Measurements from ENCODE around the gene MYH11.
"Not testable (repeated sequence)": the region's sequence is repeated elsewhere in the genome, so short reads cannot be mapped to it uniquely, and the experiment has no call there.

The MYH11 gene

DNA sequence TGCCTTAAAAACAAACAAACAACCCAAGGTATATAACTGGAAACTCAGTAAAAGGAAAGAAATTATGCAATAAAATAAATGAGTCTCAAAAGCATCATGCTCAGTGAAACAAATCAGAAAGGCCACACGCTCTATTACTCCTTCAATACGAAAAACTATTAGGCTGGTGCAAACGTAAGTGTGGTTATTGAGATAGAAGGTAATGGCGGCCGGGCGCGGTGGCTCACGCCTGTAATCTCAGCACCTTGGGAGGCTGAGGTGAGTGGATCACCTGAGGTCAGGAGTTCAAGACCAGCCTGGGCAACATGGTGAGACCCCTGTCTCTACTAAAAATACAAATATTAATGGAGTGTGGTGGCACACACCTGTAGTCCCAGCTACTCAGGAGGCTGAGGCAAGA is 17.6 kb downstream of the MYH11 start:
- DNase-seq (ENCODE audit: low read depth) = not testable (repeated sequence)

DNA sequence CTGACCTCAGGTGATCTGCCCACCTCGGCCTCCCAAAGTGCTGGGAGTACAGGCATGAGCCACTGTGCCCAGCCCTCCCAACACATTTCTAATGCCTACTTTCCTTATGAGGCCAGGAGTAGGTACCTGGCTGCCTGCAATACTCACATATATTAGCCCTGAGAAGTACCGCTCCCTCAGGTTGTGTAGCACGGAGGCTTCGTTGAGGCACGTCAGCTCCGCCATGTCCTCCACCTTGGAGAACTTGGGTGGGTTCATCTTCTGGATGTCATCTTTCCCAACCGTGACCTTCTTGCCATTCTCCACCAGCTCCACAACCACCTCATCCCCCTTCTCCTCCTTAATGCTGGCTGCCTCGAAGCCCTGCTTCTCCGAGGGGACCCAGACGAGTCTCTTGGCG is 19.1 kb downstream of the MYH11 start:
- DNase-seq (ENCODE audit: low read depth) = no peak

DNA sequence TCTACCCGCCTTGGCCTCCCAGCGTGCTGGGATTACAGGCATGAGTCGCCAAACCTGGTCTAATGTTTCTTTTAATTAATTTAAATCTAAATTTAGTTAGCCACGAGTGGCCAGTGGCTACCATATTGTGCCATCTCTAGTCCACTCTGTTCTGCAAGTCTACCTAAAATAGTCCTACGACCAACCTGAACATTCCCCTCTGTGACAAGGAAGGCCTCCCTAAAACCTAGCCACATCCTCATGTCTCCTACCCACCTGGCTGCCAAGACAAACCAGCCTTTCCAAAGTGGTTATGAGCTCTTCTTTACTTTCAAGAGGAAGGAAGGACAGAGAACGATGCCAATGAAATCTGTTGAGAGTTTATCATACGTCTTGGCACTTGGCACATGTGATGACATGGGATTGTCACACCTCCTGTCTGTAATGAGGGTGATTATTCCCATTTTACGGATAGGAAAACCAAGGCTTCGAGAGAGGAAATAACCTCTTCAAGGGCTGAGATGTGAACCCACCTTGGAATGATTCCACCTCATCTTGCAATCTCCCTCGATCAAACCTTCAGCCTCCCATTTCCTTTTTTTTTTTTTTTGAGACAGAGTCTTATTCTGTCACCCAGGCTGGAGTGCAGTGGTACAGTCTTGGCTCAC is 19.7 kb downstream of the MYH11 start:
- DNase-seq (ENCODE audit: low read depth) = no peak

DNA sequence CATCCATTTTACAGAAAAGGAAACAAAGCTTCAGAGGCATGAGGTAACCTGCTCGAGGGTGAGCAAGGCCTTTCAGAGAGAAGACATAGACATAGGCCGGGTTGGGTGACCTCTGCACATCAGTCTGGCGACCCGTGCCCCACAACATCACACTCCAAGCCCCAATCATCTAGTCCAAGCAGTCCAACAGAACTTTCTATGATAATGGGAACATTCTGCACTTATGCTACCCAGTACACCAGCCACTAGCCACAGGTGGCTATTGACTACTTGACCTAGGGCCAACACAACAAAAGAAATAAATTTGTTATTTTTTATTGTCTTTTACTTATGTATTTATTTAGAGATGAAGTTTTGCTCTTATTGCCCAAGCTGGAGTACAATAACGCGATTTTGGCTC is 20.8 kb downstream of the MYH11 start:
- no peak for DNase-seq (ENCODE audit: low read depth)

DNA sequence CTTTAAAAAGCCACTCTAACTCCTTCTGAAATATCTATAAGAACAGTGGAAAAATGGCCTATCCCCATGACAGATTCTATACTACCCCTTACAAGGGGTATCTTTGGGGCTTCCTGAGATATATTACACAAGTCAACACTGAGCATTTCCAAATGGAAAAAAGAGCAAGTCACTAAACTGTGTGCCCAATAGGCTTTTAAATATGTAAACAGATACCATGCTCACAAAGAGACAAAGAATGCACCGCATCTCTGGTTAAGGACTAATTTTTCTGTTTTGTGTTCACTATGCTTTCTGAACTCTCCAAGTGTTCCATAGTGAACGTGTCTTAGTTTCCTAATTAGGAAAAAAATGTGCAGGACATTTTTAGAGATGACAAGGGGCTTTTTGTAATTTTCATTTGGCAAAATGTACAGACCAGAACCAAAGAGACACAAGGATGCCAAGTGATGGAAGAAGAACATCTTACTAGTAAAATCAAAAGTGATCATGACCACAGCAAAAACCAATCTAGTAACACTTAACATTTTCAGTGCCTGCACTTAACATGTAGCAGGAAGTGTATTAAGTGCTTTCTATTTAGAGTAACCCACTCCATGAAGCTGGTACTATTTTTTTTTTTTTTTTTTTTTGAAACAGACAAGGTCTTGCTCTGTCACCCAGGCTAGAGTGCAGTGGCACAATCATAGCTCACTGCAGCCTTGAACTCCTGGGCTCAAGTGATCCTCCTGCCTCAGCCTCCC is 21.5 kb downstream of the MYH11 start:
- DNase-seq (ENCODE audit: low read depth) = no peak

DNA sequence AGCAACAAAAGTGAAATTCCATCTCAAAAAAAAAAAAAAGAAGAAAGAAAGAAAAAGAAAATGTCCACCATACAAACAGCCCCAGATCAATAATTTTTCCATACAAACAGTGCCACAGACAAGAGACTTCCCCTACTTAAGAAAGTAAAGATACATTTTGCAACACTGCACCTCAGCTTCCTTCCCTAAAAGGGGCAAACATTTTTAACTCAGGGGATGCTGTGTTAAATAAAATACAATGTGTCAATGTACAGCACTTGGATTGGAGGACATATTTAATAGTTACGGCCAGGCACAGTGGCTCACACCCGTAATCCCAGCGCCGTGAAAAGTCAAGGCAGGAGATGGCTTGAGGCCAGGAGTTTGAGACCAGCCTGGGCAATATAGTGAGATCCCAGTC is 22.3 kb downstream of the MYH11 start:
- DNase-seq (ENCODE audit: low read depth) = no peak

DNA sequence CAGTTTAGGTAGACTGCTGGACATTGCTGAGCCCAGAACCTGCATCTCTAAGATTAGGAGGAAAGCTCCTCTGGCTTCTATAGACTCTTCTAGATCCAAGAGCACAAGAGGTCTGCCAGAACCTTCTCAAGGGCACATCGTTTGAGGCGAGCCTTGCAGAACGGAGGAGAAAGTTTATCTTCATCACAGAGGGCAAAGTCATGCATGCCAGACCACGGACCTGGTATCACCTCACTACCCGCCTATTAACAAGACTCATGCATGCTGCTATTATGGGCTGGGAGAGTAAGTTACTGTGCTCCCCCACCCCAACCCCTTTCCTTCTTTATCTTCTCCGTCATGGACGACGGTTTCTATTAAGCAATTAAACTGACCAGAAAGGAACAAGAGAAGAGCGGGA is 23.3 kb downstream of the MYH11 start:
- no peak for DNase-seq (ENCODE audit: low read depth)

DNA sequence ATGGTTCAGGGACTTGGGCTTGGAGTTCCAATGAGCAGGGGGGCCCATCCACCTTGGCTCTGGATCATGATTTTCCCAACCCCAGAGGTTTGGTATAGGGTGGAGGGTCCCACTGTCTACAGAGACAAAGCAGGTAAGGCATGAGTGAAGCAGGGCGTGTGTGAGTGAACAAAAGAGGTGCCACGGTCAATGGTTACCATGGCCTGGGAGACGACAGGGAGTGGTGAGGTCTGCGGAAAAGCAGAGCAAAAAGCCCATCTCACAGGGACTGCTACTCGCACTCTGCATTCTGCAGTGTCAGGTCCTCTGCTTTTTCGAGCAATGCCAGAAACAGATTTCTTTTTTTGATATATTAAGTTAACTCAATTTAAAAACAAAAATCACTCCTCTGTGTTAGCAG is 24.6 kb downstream of the MYH11 start:
- no peak for DNase-seq (ENCODE audit: low read depth)

DNA sequence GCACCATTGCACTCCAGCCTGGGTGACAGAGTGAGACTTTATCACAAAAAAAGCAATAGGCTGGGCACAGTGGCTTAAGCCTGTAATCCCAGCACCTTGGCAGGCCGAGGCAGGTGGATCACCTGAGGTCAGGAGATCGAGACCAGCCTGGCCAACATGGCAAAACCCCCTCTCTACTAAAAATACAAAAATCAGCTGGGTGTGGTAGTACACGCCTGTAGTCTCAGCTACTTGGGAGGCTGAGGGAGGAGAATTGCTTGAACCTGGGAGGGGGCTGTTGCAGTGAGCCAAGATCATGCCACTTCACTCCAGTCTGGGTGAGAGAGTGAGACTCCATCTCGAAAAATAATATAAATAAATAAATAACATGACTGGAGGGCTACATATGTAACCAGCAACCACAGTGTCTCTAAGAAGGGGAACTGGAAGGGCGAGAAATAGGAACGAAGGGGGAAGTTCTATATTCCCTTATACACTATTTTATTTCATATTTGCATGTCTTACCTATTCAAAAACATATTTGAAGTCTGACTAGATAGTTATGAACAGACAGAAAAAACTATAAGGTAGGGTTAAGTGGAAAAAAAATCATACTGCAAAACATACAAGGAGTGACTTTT is 25.9 kb downstream of the MYH11 start:
- DNase-seq (ENCODE audit: low read depth) = no peak

DNA sequence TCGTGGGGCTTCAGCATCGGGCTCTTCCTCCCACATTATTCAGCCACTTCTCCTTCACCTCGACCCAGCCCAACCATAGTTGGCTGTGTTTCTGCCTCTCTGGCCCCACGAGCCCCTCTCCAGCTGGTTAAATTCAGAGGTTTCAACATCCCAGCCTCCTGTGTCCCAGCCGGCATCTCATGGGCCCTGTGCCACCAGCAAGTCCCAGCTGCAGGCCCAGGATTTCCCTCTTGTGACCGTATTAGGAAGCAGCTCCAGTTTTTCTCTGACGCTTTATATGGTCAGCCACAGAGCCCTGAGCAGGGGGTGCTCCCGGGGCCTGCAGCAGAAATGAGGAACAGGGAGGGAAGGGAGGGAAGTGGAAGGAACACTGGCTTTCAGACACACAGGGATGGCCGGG is 27.4 kb downstream of the MYH11 start:
- DNase-seq (ENCODE audit: low read depth) = no peak

DNA sequence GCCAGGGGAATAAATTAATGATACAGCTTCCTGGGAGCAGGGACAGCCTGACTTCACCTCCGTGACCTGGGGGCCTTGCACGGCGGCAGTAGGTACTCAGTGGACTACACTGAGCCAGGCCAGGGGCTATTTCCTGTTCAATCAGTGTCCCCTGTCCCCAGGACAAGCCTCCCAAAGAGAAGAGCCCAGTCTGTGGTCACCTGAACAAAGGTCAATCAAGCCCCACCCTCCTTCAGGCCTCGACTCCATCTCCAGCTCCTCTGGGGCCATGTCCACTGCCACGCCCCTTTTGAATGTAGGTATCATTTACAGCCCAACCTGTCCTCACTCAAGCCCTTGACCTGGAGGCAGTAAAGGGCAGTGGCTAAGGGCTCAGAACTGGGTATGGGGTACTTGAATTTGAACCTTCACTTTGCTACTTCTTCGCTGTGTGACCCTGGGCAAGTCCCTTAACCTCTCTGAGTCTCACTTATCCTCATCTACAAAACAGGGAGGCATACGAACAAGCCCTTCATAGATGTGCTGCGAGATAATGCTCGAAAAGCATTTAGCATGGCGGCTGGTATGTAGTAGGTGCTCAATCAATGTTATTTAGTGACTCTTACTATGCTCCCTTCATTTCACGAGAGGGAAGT is 29.0 kb downstream of the MYH11 start:
- no peak for DNase-seq (ENCODE audit: low read depth)

DNA sequence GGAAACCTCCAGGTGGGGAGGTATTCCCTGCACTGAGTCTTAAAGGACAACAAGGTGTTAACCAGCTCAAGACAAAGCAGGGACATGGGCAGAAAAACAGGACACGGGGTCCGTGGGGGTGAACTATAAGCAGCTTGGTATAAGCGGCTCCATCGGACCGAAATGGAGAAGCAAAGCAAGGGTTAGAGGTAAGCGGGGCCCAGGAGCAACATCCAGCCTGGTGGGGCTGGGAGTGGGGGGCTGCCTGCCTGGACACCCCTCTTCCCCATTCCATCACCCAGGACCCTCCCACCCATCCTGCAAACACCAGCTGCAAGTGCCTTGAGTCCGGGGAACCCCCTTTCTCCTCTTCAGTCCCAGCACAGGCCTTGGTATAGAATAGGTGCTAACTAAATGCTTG is 29.5 kb downstream of the MYH11 start:
- DNase-seq (ENCODE audit: low read depth) = no peak

DNA sequence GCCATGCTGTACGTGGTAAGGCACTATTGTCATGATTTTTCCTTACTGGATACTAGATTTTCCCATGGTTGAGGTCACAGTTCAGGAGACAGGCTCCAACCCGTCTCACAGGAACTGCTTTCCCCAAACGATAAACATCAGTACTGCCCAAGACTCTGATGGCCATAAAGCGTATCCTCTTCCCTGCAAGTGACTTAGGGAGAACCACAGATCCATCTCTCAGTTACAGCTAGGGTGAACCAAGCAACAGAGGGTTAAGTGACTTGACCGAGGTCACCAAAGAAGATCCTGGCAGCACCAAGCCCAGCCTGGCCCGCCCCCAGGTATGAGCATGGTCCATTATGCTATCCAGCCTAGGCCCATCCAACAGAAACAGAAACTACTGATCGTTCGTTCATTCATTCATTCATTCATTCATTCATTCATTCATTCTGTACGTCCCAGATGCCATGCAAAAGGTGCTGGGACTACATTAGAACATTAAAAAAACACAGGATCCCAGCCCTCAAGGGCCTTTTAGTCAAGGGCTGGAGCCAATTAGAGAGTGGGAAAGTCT is 31.0 kb downstream of the MYH11 start:
- DNase-seq (ENCODE audit: low read depth) = no peak

DNA sequence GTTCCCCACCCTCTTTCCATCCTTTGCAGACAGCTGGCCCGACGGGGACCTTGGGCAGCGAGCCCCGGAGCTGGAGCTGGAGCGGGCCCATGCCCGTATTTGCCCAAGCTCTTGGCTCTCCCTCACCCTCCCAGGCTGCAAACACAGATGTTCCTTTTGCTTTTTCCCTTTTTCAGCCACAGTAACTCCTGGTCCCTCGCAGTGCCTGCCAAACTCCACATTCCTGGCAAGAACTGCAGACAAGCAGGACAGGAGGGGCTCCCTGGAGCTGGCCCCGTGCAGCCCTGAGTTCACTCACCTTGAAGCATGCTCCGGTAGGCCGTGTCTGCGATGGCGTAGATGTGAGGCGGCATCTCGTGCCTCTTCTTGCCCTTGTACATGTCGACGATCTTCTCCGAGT is 33.9 kb downstream of the MYH11 start:
- DNase-seq (ENCODE audit: low read depth) = no peak

DNA sequence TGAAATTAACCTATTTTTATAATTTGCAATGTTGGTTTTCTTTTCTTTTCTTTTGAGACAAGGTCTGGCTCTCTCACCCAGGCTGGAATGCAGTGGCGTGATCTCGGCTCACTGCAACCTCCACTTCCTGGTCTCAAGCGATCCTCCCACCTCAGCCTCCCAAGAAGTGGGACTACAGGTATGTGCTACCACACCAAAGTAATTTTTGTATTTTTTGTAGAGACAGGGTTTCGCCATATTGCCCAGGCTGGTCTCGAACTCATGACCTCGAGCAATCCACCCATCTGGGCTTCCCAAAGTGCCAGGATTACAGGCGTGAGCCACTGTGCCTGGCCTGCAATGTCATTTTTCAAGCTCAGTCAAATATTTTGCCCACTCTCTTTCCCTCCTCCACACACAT is 36.0 kb downstream of the MYH11 start:
- no peak for DNase-seq (ENCODE audit: low read depth)

DNA sequence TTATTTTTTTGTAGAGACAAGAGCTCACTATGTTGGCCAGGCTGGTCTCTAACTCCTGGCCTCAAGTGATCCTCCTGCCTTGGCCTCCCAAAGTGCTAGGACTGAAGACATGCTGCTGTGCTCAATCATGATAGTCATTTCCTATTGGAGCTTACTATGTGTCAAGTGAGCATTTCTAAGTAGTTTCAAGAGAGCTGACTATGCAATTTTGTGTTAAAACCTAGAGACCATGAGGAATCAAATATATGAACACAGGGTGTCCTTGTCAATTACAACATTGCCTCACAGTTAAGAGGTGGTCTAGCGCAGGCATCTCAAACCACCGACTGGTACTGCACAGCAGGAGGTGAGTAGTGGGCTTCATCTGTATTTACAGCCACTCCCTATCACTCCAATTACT is 37.8 kb downstream of the MYH11 start:
- DNase-seq (ENCODE audit: low read depth) = no peak

DNA sequence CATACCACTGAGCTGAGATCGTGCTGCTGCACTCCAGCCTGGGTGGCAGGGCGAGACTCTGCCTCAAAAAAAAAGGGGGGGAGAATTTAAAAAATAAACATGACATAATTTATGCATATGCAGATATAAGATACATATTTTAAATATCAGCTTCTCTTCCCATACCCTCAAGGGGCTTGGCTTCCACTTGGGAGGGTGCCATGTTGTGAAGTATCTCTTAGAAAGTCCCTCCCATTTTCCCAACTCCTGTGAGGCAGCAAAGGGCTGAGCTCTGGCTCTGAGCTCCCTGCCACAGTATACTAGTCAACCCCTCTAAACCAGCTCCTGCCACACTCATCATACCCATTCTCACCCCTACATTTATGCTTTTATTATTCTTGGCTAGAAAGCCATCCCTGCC is 39.4 kb downstream of the MYH11 start:
- DNase-seq (ENCODE audit: low read depth) = no peak

DNA sequence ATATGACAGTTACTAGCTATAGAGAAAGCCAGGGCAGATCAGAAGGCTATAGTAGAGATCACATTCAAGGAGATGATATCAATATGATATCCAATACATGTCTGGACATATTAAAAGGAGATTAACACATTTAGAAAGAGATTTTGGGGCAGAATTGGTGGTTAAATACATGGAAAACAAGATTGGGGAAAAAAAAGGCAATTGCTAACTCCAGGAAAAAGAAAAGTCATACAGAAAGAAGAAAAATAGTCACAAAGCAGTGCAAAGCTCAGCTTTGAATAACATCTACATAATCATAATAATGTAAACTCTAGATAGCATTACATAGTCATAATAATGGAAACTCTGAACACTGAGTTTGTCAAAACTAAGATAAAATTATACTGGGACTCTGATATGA is 40.6 kb downstream of the MYH11 start:
- no peak for DNase-seq (ENCODE audit: low read depth)

DNA sequence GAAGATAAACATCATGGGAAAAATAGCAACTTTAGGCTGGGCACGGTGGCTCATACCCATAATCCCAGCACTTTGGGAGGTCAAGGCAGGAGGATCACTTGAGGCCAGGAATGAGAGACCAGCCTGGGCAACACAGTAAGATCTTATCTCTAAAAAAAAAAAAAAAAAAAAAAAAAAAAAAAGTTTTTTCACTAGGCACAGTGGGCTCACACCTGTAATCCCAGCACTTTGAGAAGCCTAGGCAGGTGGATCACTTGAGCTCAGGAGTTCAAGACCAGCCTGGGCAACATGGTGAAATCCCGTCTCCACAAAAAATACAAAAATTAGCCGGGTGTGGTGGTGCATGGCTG is 44.5 kb downstream of the MYH11 start:
- DNase-seq (ENCODE audit: low read depth) = not testable (repeated sequence)

DNA sequence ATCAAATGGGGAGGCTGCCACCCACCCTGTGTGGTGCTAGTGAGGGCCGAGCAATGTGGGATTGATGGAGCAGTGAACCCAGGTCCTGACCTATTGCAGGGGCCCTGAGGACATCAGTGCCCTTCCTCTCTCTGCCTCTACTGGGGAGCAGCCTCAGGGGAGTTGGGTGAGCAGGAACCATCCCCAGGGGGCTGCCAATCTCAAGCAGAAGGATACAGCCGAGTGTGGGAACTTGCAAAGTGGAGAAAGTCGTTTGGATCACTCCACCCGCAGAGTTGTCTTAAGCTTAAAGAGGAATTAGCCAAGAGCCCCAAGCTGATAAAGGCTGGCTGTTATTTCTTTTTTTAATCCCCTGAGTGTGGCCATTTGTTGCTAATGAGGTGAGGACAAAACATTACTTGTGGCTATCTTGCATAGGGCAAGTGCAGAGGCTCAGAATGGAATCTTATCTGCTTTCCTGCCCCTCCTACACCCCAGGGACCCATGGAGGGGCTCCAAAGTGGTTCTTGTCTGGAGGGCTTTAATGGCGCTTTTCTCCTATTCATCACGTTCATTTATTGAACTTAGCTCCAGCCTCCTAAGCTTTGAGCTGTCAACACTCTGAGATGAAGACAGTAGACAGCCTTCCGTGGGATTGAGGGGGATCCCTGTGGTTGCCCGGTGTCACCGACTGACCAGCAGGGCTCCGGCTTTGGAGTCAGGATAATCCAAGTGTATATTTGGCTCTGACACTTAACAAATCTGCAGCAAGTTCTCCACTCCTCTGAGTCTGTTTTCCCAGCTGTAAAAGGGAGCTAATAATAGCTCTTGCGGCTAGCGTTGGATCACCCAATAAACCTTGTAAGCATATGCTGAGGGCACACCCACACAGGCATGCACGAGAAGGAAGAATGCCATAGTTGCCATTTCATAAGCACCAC is 45.1 kb downstream of the MYH11 start:
- no peak for DNase-seq (ENCODE audit: low read depth)

DNA sequence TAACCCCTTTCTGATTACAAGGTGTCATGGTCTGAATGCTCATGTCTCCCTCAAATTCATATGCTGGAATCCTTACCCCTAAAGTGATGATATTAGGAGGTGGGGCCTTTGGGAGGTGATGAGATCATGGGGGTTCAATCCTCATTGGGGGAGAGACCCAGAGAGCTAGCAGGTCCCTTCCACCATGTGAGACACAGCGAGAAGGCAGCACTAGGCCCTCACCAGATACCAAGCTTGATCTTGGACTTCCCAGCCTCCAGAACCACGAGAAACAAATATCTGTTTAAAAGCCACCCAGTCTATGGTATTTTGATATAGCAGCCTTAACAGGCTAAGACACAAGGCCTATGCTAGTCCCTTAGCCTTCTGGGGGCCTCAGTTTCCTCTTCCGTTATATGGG is 45.9 kb downstream of the MYH11 start:
- no peak for DNase-seq (ENCODE audit: low read depth)

DNA sequence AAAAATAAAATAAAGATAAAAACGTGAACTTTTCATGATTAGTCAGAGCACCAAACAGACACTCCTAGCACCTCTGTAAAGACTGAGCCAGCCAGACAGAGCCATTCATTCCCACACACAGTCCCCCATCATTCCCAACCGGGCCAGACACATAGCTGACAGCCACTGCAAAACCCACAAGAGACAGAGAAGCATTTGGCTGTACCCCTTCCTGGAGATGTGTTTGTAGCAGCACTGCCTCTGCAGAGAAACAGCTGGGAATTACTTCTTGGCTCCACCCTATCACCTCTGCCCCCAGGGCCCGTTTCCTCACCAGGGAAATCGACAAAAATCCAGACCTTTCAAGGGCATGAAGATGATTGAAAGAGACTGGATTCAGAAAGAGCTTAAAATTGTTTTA is 46.4 kb downstream of the MYH11 start:
- DNase-seq (ENCODE audit: low read depth) = no peak
